Activated CD8-positive, alpha-beta memory T cell treated with anti-CD3 and anti-CD28 coated beads, Interleukin-2, amount 50 U/mL, for 48 hours (primary cell): ENCODE results near the gene PWWP2B.
"Not testable (repeated sequence)": the region's sequence is repeated elsewhere in the genome, so short reads cannot be mapped to it uniquely, and the experiment has no call there.

Experiments used
- DNase-seq: peaks from one replicate; pipeline ENCODE4 v3.0.0-alpha.2; 2020

PWWP2B gene

GRCh38 chr10:132363921-132364593, 32.9 kb upstream of the PWWP2B start:
- DNase-seq: peak; percentile 50

- DNase-seq: peak; percentile 95
Observed at GRCh38 chr10:132364594-132364970, 32.4 kb upstream of the PWWP2B start.

- peak; percentile 46 for DNase-seq
Observed at GRCh38 chr10:132365102-132365501, 31.9 kb upstream of the PWWP2B start.

GRCh38 chr10:132366006-132366405, 31.0 kb upstream of the PWWP2B start:
- DNase-seq: peak; percentile 42

GRCh38 chr10:132366499-132366898, 30.5 kb upstream of the PWWP2B start:
- peak; percentile 6 for DNase-seq

GRCh38 chr10:132368391-132368790, 28.6 kb upstream of the PWWP2B start:
- DNase-seq: no peak

GRCh38 chr10:132368881-132369635, 27.9 kb upstream of the PWWP2B start:
- no peak for DNase-seq

- no peak for DNase-seq
Observed at GRCh38 chr10:132369636-132370185, 27.3 kb upstream of the PWWP2B start.

- no peak for DNase-seq
Observed at GRCh38 chr10:132370426-132371340, 26.3 kb upstream of the PWWP2B start.

GRCh38 chr10:132371641-132372081, 25.3 kb upstream of the PWWP2B start:
- no peak for DNase-seq

- DNase-seq: no peak
Observed at GRCh38 chr10:132372516-132373095, 24.4 kb upstream of the PWWP2B start.

GRCh38 chr10:132373241-132373955, 23.6 kb upstream of the PWWP2B start:
- DNase-seq: no peak

GRCh38 chr10:132374176-132374575, 22.8 kb upstream of the PWWP2B start:
- DNase-seq: no peak

GRCh38 chr10:132374612-132375011, 22.4 kb upstream of the PWWP2B start:
- no peak for DNase-seq

GRCh38 chr10:132375116-132375794, 21.7 kb upstream of the PWWP2B start:
- no peak for DNase-seq

GRCh38 chr10:132375795-132376297, 21.2 kb upstream of the PWWP2B start:
- no peak for DNase-seq

GRCh38 chr10:132376394-132376851, 20.6 kb upstream of the PWWP2B start:
- DNase-seq: peak; percentile 33

- peak; percentile 6 for DNase-seq
Observed at GRCh38 chr10:132377326-132377725, 19.7 kb upstream of the PWWP2B start.

- not testable (repeated sequence) for DNase-seq
Observed at GRCh38 chr10:132379026-132379425, 18.0 kb upstream of the PWWP2B start.

- peak; percentile 32 for DNase-seq
Observed at GRCh38 chr10:132380986-132381385, 16.0 kb upstream of the PWWP2B start.

GRCh38 chr10:132381741-132382140, 15.3 kb upstream of the PWWP2B start:
- DNase-seq: peak; percentile 3
